HG03342 (cell line): ENCODE results near the gene CLIC2.
A peak's percentile ranks its signal among the peaks of the same experiment; 100 is the strongest.
"Not testable (repeated sequence)": the region's sequence is repeated elsewhere in the genome, so short reads cannot be mapped to it uniquely, and the experiment has no call there.

Experiments
- ATAC-seq: cut with Tn5 transposase; IDR thresholded peaks from one replicate; pipeline ENCODE4 v1.9.1; 2021; ENCODE audit warnings: mild to moderate bottlenecking, moderate library complexity; ENCODE audit not compliant: unreplicated experiment

Gene CLIC2

GRCh38 chrX:155334486-155335336 is at the start of gene CLIC2:
Gene CLIC2, minus strand, starts transcription at chrX:155334614. Its CDS starts 187 bp downstream, at chrX:155334427.
- ATAC-seq, result peak; percentile 78

- peak; percentile 54 for ATAC-seq
These were observed 48.1 kb upstream of the CLIC2 start for GRCh38 chrX:155382529-155382967.

GRCh38 chrX:155381843-155382528 is 47.6 kb upstream of the CLIC2 start, which contains the start of gene F8A2:
Gene F8A2, plus strand, starts transcription at chrX:155382095. Its CDS starts 20 bp downstream, at chrX:155382115.
- ATAC-seq, result peak; percentile 73

- ATAC-seq, result not testable (repeated sequence)
These were observed 45.4 kb upstream of the CLIC2 start for GRCh38 chrX:155379802-155380201.

GRCh38 chrX:155373777-155374458 is 39.5 kb upstream of the CLIC2 start:
- peak; percentile 70 for ATAC-seq

- not testable (repeated sequence) for ATAC-seq
These were observed 29.3 kb upstream of the CLIC2 start for GRCh38 chrX:155363712-155364111.

GRCh38 chrX:155349448-155349847 is 15.0 kb upstream of the CLIC2 start:
- not testable (repeated sequence) for ATAC-seq

GRCh38 chrX:155345689-155346088 is 11.3 kb upstream of the CLIC2 start:
- not testable (repeated sequence) for ATAC-seq

GRCh38 chrX:155335337-155335712 is 911 bp upstream of the CLIC2 start:
- ATAC-seq, result not testable (repeated sequence)

GRCh38 chrX:155333544-155334100 is 792 bp downstream of the CLIC2 start:
- ATAC-seq, result no peak

GRCh38 chrX:155330992-155331391 is 3.4 kb downstream of the CLIC2 start:
- no peak for ATAC-seq

- no peak for ATAC-seq
These were observed 5.1 kb downstream of the CLIC2 start for GRCh38 chrX:155329293-155329692.

- no peak for ATAC-seq
These were observed 7.8 kb downstream of the CLIC2 start for GRCh38 chrX:155326610-155327009.

- no peak for ATAC-seq
These were observed 20.2 kb downstream of the CLIC2 start for GRCh38 chrX:155314260-155314659.

GRCh38 chrX:155313766-155314165 is 20.6 kb downstream of the CLIC2 start:
- no peak for ATAC-seq

- ATAC-seq, result no peak
These were observed 40.6 kb downstream of the CLIC2 start for GRCh38 chrX:155293771-155294170.

- no peak for ATAC-seq
These were observed 54.5 kb downstream of the CLIC2 start for GRCh38 chrX:155279873-155280272.

GRCh38 chrX:155270969-155271368 is 63.4 kb downstream of the CLIC2 start:
- no peak for ATAC-seq

- not testable (repeated sequence) for ATAC-seq
These were observed 66.4 kb downstream of the CLIC2 start for GRCh38 chrX:155267995-155268394.

- no peak for ATAC-seq
These were observed 68.0 kb downstream of the CLIC2 start for GRCh38 chrX:155266439-155266838.
